Body of pancreas (tissue), 4 donors: ENCODE measurements around the gene MYO3A.

ENCODE experiments used
- POLR2A ChIP-seq, 3 donors: fragments of 450-650 bp; IDR thresholded peaks; one replicate each; pipeline ENCODE4 v1.6.1; 2016; ENCODE audit warnings: antibody characterized with exemption in 3 of 3, mild to moderate bottlenecking in 2 of 3
- TF ChIP-seq, protein P1 (sequence below), 7 experiments: fragments of 450-650 bp in 4 of 7; fragments of 200-600 bp in 3 of 7; sonication (generic) in 3 of 7; IDR thresholded peaks; one replicate each; pipeline ENCODE4 v1.5.1; 2016 to 2019; ENCODE audit warnings: antibody characterized with exemption in 7 of 7

DNA sequence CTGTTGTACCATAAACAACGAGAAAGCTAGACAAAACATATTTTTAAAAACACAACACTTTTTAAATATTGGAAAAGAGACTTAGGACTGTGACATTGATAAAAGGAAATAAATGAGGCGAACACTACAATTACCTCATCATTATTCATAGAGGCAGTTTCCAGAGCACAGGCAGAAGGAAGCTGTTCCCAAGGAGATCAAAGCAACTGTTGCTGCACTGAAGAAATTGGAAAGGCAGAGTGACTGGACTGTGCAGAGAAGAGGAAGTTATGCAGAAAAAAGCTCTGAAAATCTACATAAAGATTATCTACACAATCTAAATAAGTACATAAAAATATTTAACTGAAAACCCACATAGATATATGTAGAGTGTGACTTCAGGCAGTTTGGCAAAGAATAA is 32.8 kb downstream of the MYO3A start:
- TF ChIP-seq, protein P1, sequence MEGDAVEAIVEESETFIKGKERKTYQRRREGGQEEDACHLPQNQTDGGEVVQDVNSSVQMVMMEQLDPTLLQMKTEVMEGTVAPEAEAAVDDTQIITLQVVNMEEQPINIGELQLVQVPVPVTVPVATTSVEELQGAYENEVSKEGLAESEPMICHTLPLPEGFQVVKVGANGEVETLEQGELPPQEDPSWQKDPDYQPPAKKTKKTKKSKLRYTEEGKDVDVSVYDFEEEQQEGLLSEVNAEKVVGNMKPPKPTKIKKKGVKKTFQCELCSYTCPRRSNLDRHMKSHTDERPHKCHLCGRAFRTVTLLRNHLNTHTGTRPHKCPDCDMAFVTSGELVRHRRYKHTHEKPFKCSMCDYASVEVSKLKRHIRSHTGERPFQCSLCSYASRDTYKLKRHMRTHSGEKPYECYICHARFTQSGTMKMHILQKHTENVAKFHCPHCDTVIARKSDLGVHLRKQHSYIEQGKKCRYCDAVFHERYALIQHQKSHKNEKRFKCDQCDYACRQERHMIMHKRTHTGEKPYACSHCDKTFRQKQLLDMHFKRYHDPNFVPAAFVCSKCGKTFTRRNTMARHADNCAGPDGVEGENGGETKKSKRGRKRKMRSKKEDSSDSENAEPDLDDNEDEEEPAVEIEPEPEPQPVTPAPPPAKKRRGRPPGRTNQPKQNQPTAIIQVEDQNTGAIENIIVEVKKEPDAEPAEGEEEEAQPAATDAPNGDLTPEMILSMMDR (IDR thresholded peaks at IDR 0.05), result no peak
- TF ChIP-seq POLR2A (IDR thresholded peaks at IDR 0.05), result no peak
